HUES6 (cell line): ENCODE measurements around the gene LIN7A.

Experiments used
- H3K27ac ChIP-seq: 2 replicates; pipeline ENCODE4 v1.7.0; 2013; ENCODE audit warnings: low read depth, mild to moderate bottlenecking, low read length, inconsistent platforms
- H3K27me3 ChIP-seq: 2 replicates; pipeline ENCODE4 v1.6.1; 2013; ENCODE audit warnings: low read length; ENCODE audit not compliant: control insufficient read depth, insufficient read depth
- H3K36me3 ChIP-seq: 2 replicates; pipeline ENCODE4 v1.6.1; 2013; ENCODE audit warnings: low read length; ENCODE audit not compliant: control insufficient read depth, insufficient read depth
- H3K4me1 ChIP-seq: 2 replicates; pipeline ENCODE4 v1.6.1; 2013; ENCODE audit warnings: low read length; ENCODE audit not compliant: control insufficient read depth, insufficient read depth
- H3K4me3 ChIP-seq: 2 replicates; pipeline ENCODE4 v1.5.1; 2013; ENCODE audit warnings: low read depth, low read length
- H3K9ac ChIP-seq: one replicate; pipeline ENCODE4 v1.6.1; 2013; ENCODE audit warnings: mild to moderate bottlenecking, low read length
- H3K9me3 ChIP-seq: 2 replicates; pipeline ENCODE4 v1.6.1; 2013; ENCODE audit warnings: low read depth, low read length; ENCODE audit not compliant: control insufficient read depth, insufficient read depth

LIN7A gene

GRCh38 chr12:80858356-80858755, 79.4 kb downstream of the LIN7A start:
- Histone ChIP-seq H3K9me3 (no peaks in the 10 kb centered on the region), H3K9ac (no peak overlapping the region), H3K36me3 (no peaks in the 10 kb centered on the region), H3K27me3 (no peaks in the 10 kb centered on the region), H3K27ac (no peak overlapping the region), H3K4me3 (no peak overlapping the region), H3K4me1 (no peaks in the 10 kb centered on the region)

GRCh38 chr12:80857311-80857710, 80.4 kb downstream of the LIN7A start:
- H3K9me3 ChIP-seq = no peaks in the 10 kb centered on the region
- no peak overlapping the region for H3K4me3 ChIP-seq
- no peaks in the 10 kb centered on the region for H3K27me3 ChIP-seq
- no peaks in the 10 kb centered on the region for H3K36me3 ChIP-seq
- no peak overlapping the region for H3K27ac ChIP-seq
- H3K9ac ChIP-seq = no peak overlapping the region
- no peaks in the 10 kb centered on the region for H3K4me1 ChIP-seq

GRCh38 chr12:80849337-80849736, 88.4 kb downstream of the LIN7A start:
- Histone ChIP-seq H3K27me3 (no peaks in the 10 kb centered on the region), H3K9me3 (no peaks in the 10 kb centered on the region), H3K36me3 (no peaks in the 10 kb centered on the region), H3K27ac (no peak overlapping the region), H3K4me3 (no peak overlapping the region), H3K4me1 (peaks cover 33% of the 10 kb centered on the region), H3K9ac (no peak overlapping the region)

GRCh38 chr12:80848858-80849257, 88.9 kb downstream of the LIN7A start:
- H3K9ac ChIP-seq = no peak overlapping the region
- peaks cover 33% of the 10 kb centered on the region for H3K4me1 ChIP-seq
- no peak overlapping the region for H3K4me3 ChIP-seq
- no peaks in the 10 kb centered on the region for H3K36me3 ChIP-seq
- H3K27ac ChIP-seq = no peak overlapping the region
- H3K9me3 ChIP-seq = no peaks in the 10 kb centered on the region
- no peaks in the 10 kb centered on the region for H3K27me3 ChIP-seq

- Histone ChIP-seq H3K4me3 (no peak overlapping the region), H3K27ac (no peak overlapping the region), H3K27me3 (no peaks in the 10 kb centered on the region), H3K4me1 (peaks cover 33% of the 10 kb centered on the region), H3K9ac (no peak overlapping the region), H3K9me3 (no peaks in the 10 kb centered on the region), H3K36me3 (no peaks in the 10 kb centered on the region)
Measured at GRCh38 chr12:80847575-80847974, 90.2 kb downstream of the LIN7A start.

- H3K4me3 ChIP-seq = no peak overlapping the region
- H3K36me3 ChIP-seq = no peaks in the 10 kb centered on the region
- H3K27me3 ChIP-seq = no peaks in the 10 kb centered on the region
- no peak overlapping the region for H3K9ac ChIP-seq
- peaks cover 33% of the 10 kb centered on the region for H3K4me1 ChIP-seq
- no peaks in the 10 kb centered on the region for H3K9me3 ChIP-seq
- H3K27ac ChIP-seq = peak overlapping the region; percentile 67; the same call in 1 of the 2 replicates
Measured at GRCh38 chr12:80846952-80847351, 90.8 kb downstream of the LIN7A start.

- H3K27me3 ChIP-seq = no peaks in the 10 kb centered on the region
- no peaks in the 10 kb centered on the region for H3K9me3 ChIP-seq
- H3K36me3 ChIP-seq = no peaks in the 10 kb centered on the region
- H3K4me1 ChIP-seq = peaks cover 33% of the 10 kb centered on the region
- H3K4me3 ChIP-seq = no peak overlapping the region
- no peak overlapping the region for H3K9ac ChIP-seq
- no peak overlapping the region for H3K27ac ChIP-seq
Measured at GRCh38 chr12:80845639-80846038, 92.1 kb downstream of the LIN7A start.

- Histone ChIP-seq H3K36me3 (no peaks in the 10 kb centered on the region), H3K9ac (no peak overlapping the region), H3K27ac (no peak overlapping the region), H3K4me1 (peaks cover 23% of the 10 kb centered on the region), H3K9me3 (no peaks in the 10 kb centered on the region), H3K4me3 (no peak overlapping the region), H3K27me3 (no peaks in the 10 kb centered on the region)
Measured at GRCh38 chr12:80843969-80844368, 93.8 kb downstream of the LIN7A start.

GRCh38 chr12:80838708-80839107, 99.0 kb downstream of the LIN7A start:
- Histone ChIP-seq H3K4me3 (no peak overlapping the region), H3K9ac (no peak overlapping the region), H3K9me3 (no peaks in the 10 kb centered on the region), H3K27ac (no peak overlapping the region), H3K27me3 (no peaks in the 10 kb centered on the region), H3K36me3 (no peaks in the 10 kb centered on the region), H3K4me1 (peaks cover 11% of the 10 kb centered on the region)

- Histone ChIP-seq H3K4me1 (peaks cover 11% of the 10 kb centered on the region), H3K9me3 (no peaks in the 10 kb centered on the region), H3K4me3 (no peak overlapping the region), H3K27me3 (no peaks in the 10 kb centered on the region), H3K27ac (no peak overlapping the region), H3K36me3 (no peaks in the 10 kb centered on the region), H3K9ac (no peak overlapping the region)
Measured at GRCh38 chr12:80838024-80838658, 99.6 kb downstream of the LIN7A start.

GRCh38 chr12:80837342-80837978, 100.3 kb downstream of the LIN7A start:
- H3K4me1 ChIP-seq = peaks cover 11% of the 10 kb centered on the region
- no peaks in the 10 kb centered on the region for H3K27me3 ChIP-seq
- H3K9ac ChIP-seq = no peak overlapping the region
- no peaks in the 10 kb centered on the region for H3K36me3 ChIP-seq
- H3K9me3 ChIP-seq = no peaks in the 10 kb centered on the region
- H3K4me3 ChIP-seq = no peak overlapping the region
- no peak overlapping the region for H3K27ac ChIP-seq
